AG08396 (cell line): ENCODE results near the gene FPGS.
A peak's percentile ranks its signal among the peaks of the same experiment; 100 is the strongest.
"Not testable (repeated sequence)": the region's sequence is repeated elsewhere in the genome, so short reads cannot be mapped to it uniquely, and the experiment has no call there.

Source experiments
- DNase-seq: peaks from one replicate; pipeline ENCODE4 v3.0.0; 2012; ENCODE audit warnings: low spot score, mixed read lengths

The FPGS gene

GRCh38 chr9:127838375-127839078 lies 35.8 kb downstream of the FPGS start:
- peak; percentile 93 for DNase-seq

GRCh38 chr9:127841087-127841835 lies 38.6 kb downstream of the FPGS start:
- DNase-seq: no peak

- no peak for DNase-seq
These were observed 42.2 kb downstream of the FPGS start for GRCh38 chr9:127844821-127845359.

- not testable (repeated sequence) for DNase-seq
These were observed 42.9 kb downstream of the FPGS start for GRCh38 chr9:127845619-127846018.

- no peak for DNase-seq
These were observed 43.9 kb downstream of the FPGS start for GRCh38 chr9:127846443-127847177.

- no peak for DNase-seq
These were observed 44.5 kb downstream of the FPGS start for GRCh38 chr9:127847178-127847510.

- DNase-seq: no peak
These were observed 45.4 kb downstream of the FPGS start for GRCh38 chr9:127847833-127848755.

GRCh38 chr9:127848756-127849504 lies 46.2 kb downstream of the FPGS start:
- DNase-seq: no peak

- no peak for DNase-seq
These were observed 47.7 kb downstream of the FPGS start for GRCh38 chr9:127850286-127850830.

- no peak for DNase-seq
These were observed 50.1 kb downstream of the FPGS start for GRCh38 chr9:127852829-127853228.

- peak; percentile 51 for DNase-seq
These were observed 50.9 kb downstream of the FPGS start for GRCh38 chr9:127853312-127854183.

GRCh38 chr9:127854184-127854806 lies 51.6 kb downstream of the FPGS start, which contains the start of gene ENG:
Gene ENG, minus strand, starts transcription at chr9:127854658. Its CDS starts 303 bp downstream, at chr9:127854355.
- peak; percentile 77 for DNase-seq

GRCh38 chr9:127854960-127855359 lies 52.3 kb downstream of the FPGS start:
- DNase-seq: no peak

- no peak for DNase-seq
These were observed 52.8 kb downstream of the FPGS start for GRCh38 chr9:127855522-127855921.

- DNase-seq: no peak
These were observed 53.5 kb downstream of the FPGS start for GRCh38 chr9:127856094-127856728.

- no peak for DNase-seq
These were observed 54.0 kb downstream of the FPGS start for GRCh38 chr9:127856729-127857116.

- no peak for DNase-seq
These were observed 54.6 kb downstream of the FPGS start for GRCh38 chr9:127857278-127857677.

GRCh38 chr9:127858041-127858512 lies 55.4 kb downstream of the FPGS start:
- no peak for DNase-seq
